ENCODE measurements around the gene CFAP74.
A peak's percentile ranks its signal among the peaks of the same experiment; 100 is the strongest.

The CFAP74 gene

GRCh38 chr1:2000432-2000831, 3.2 kb downstream of the CFAP74 start:
- H3K4me3 ChIP-seq (ENCODE audit: low read depth, low read length) = no peak overlapping the region
- no peaks in the 10 kb centered on the region for H3K9me3 ChIP-seq (ENCODE audit: control insufficient read depth, insufficient read depth, low read depth, low read length)
- no peaks in the 10 kb centered on the region for H3K36me3 ChIP-seq (ENCODE audit: control insufficient read depth in 2 of 2, insufficient read depth in 1 of 2, low read length in 2 of 2)
- TF ChIP-seq SCRT2 (tag by site-specific recombination; IDR thresholded peaks at IDR 0.05) = peak; percentile 36; the same call in 1 of the 2 replicates
- no peak for TF ChIP-seq ZNF350 (tag by site-specific recombination; IDR thresholded peaks at IDR 0.05)
- CTCF ChIA-PET = interaction anchor here (1.4 kb wide), 1 partner anchor 44 kb away, joined by 7 read pairs; no protein-coding TSS in a partner anchor
- H3K27ac ChIP-seq (ENCODE audit: extremely low read depth, low read depth, low read length) = no peak overlapping the region
- POLR2A ChIA-PET = no interaction called here
- no peaks in the 10 kb centered on the region for H3K4me1 ChIP-seq (ENCODE audit: control insufficient read depth, insufficient read depth, low read length)

- TF ChIP-seq ZBTB1 (tag by site-specific recombination; IDR thresholded peaks at IDR 0.05) = no peak
- TF ChIP-seq ZNF629 (tag by site-specific recombination; IDR thresholded peaks at IDR 0.05) = no peak
- TF ChIP-seq ZBTB7A (tag by site-specific recombination; IDR thresholded peaks at IDR 0.05; ENCODE audit: low read depth) = no peak
- TF ChIP-seq, protein P1, sequence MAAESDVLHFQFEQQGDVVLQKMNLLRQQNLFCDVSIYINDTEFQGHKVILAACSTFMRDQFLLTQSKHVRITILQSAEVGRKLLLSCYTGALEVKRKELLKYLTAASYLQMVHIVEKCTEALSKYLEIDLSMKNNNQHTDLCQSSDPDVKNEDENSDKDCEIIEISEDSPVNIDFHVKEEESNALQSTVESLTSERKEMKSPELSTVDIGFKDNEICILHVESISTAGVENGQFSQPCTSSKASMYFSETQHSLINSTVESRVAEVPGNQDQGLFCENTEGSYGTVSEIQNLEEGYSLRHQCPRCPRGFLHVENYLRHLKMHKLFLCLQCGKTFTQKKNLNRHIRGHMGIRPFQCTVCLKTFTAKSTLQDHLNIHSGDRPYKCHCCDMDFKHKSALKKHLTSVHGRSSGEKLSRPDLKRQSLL (tag by site-specific recombination; IDR thresholded peaks at IDR 0.05) = no peak
- TF ChIP-seq GLI4 (tag by site-specific recombination; IDR thresholded peaks at IDR 0.05) = no peak
- TF ChIP-seq ZNF24 (tag by site-specific recombination; IDR thresholded peaks at IDR 0.05) = no peak
- TF ChIP-seq ZNF658 (tag by site-specific recombination; IDR thresholded peaks at IDR 0.05) = no peak
- no peak for TF ChIP-seq GFI1B (tag by site-specific recombination; IDR thresholded peaks at IDR 0.05)
- TF ChIP-seq RBAK (tag by site-specific recombination; IDR thresholded peaks at IDR 0.05) = no peak
- TF ChIP-seq, protein P2, sequence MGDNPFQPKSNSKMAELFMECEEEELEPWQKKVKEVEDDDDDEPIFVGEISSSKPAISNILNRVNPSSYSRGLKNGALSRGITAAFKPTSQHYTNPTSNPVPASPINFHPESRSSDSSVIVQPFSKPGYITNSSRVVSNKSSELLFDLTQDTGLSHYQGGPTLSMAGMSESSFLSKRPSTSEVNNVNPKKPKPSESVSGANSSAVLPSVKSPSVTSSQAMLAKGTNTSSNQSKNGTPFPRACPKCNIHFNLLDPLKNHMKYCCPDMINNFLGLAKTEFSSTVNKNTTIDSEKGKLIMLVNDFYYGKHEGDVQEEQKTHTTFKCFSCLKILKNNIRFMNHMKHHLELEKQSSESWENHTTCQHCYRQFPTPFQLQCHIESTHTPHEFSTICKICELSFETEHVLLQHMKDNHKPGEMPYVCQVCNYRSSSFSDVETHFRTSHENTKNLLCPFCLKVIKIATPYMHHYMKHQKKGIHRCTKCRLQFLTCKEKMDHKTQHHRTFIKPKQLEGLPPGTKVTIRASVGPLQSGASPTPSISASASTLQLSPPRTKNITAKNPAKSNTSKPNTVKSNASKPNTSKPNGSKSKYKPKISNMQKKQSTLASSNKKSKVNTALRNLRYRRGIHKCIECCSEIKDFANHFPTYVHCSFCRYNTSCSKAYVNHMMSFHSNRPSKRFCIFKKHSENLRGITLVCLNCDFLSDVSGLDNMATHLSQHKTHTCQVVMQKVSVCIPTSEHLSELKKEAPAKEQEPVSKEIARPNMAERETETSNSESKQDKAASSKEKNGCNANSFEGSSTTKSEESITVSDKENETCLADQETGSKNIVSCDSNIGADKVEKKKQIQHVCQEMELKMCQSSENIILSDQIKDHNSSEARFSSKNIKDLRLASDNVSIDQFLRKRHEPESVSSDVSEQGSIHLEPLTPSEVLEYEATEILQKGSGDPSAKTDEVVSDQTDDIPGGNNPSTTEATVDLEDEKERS (tag by site-specific recombination; IDR thresholded peaks at IDR 0.05) = no peak
- TF ChIP-seq YY2 (tag by site-specific recombination; IDR thresholded peaks at IDR 0.05) = no peak
- TF ChIP-seq ZNF600 (tag by site-specific recombination; IDR thresholded peaks at IDR 0.05) = no peak
- no peak for TF ChIP-seq ZNF529 (tag by site-specific recombination; IDR thresholded peaks at IDR 0.05; ENCODE audit: insufficient replicate concordance)
- TF ChIP-seq ZFHX2 (tag by site-specific recombination; conservative IDR thresholded peaks at IDR 0.05) = no peak
- TF ChIP-seq KLF8 (tag by site-specific recombination; IDR thresholded peaks at IDR 0.05) = no peak
- POLR2A ChIA-PET = no interaction called here
- Histone ChIP-seq H3K27ac (ENCODE audit: extremely low read depth, low read depth, low read length) (no peak overlapping the region), H3K4me3 (ENCODE audit: low read depth, low read length) (no peak overlapping the region), H3K9me3 (ENCODE audit: control insufficient read depth, insufficient read depth, low read depth, low read length) (no peaks in the 10 kb centered on the region), H3K36me3 (ENCODE audit: control insufficient read depth in 2 of 2, insufficient read depth in 1 of 2, low read length in 2 of 2) (no peaks in the 10 kb centered on the region), H3K4me1 (ENCODE audit: control insufficient read depth, insufficient read depth, low read length) (no peaks in the 10 kb centered on the region)
- CTCF ChIA-PET = no interaction called here
Observed at GRCh38 chr1:1997576-1997975, 6.0 kb downstream of the CFAP74 start.

DNA sequence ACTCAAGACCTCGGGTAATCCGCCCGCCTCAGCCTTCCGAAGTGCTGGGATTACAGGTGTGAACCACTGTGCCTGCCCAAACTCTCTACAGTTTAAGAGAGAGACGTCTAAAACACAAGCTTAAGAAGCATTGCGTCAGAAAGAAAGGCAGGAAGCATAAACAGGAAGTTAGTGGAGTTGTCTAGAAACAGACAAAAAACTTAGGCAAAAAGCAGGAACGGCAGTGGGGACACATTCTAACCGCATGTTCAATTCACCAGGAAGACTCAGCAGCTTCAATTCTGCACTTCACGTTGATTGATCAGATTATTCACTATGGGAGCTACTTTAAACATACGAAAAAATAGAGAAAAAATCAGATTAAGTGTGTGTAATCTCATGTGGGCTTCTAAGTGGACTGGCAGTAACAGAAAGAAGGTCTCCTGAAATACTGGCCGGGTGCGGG, 7.4 kb downstream of the CFAP74 start:
- Histone ChIP-seq H3K36me3 (ENCODE audit: control insufficient read depth in 2 of 2, insufficient read depth in 1 of 2, low read length in 2 of 2) (no peaks in the 10 kb centered on the region), H3K4me1 (ENCODE audit: control insufficient read depth, insufficient read depth, low read length) (no peaks in the 10 kb centered on the region), H3K27ac (ENCODE audit: extremely low read depth, low read depth, low read length) (no peak overlapping the region), H3K9me3 (ENCODE audit: control insufficient read depth, insufficient read depth, low read depth, low read length) (no peaks in the 10 kb centered on the region), H3K4me3 (ENCODE audit: low read depth, low read length) (no peak overlapping the region)
- TF ChIP-seq ZBTB20 (tag by site-specific recombination; IDR thresholded peaks at IDR 0.05) (no peak), KLF9 (tag by site-specific recombination; IDR thresholded peaks at IDR 0.05; ENCODE audit: low read depth) (no peak), ZNF658 (tag by site-specific recombination; IDR thresholded peaks at IDR 0.05) (no peak), ZNF473 (tag by site-specific recombination; IDR thresholded peaks at IDR 0.05) (no peak), KLF16 (tag by site-specific recombination; IDR thresholded peaks at IDR 0.05) (no peak), GFI1B (tag by site-specific recombination; IDR thresholded peaks at IDR 0.05) (no peak), ZSCAN23 (tag by site-specific recombination; IDR thresholded peaks at IDR 0.05) (no peak), ZNF768 (tag by site-specific recombination; IDR thresholded peaks at IDR 0.05) (no peak), MYNN (tag by site-specific recombination; IDR thresholded peaks at IDR 0.05; ENCODE audit: borderline replicate concordance) (no peak), ZNF266 (tag by site-specific recombination; IDR thresholded peaks at IDR 0.05; ENCODE audit: low read depth) (no peak), HOXD13 (CRISPR knock-in tag; IDR thresholded peaks at IDR 0.05; ENCODE audit: borderline replicate concordance) (no peak), ZNF76 (tag by site-specific recombination; IDR thresholded peaks at IDR 0.05; ENCODE audit: borderline replicate concordance, low read depth) (no peak)
- ChIA-PET POLR2A (no interaction called here), CTCF (interaction anchor here (0.8 to 1.0 kb wide), 3 partner anchors 21 to 48 kb away, joined by 3 to 4 read pairs (median 3); no protein-coding TSS in a partner anchor)
